HepG2 (cell line): ENCODE measurements around the gene ZNF491. TPM values are rescaled to one million over a fixed set of nuclear protein-coding genes. Genes with fewer than 3 reads are reported as not detected.

Experiments used
- ARID5B ChIP-seq: IDR thresholded peaks from 2 replicates; pipeline ENCODE4 v1.4.0; 2020; ENCODE audit warnings: mild to moderate bottlenecking, missing genetic modification reagents
- CENPX ChIP-seq: sonication (generic); formaldehyde crosslinking; IDR thresholded peaks from 2 replicates; pipeline ENCODE4 v1.9.0; 2021; ENCODE audit warnings: mild to moderate bottlenecking, missing genetic modification reagents, moderate library complexity
- FUBP1 ChIP-seq: sonication (generic); formaldehyde crosslinking; IDR thresholded peaks from 2 replicates; pipeline ENCODE4 v1.5.1; 2020; ENCODE audit warnings: missing genetic modification reagents, mild to moderate bottlenecking, borderline replicate concordance
- GATAD2A ChIP-seq: IDR thresholded peaks from 2 replicates; pipeline ENCODE4 v1.6.1; 2016
- GPBP1L1 ChIP-seq: sonication (generic); formaldehyde crosslinking; IDR thresholded peaks from 2 replicates; pipeline ENCODE4 v1.5.0; 2020; ENCODE audit warnings: mild to moderate bottlenecking, missing genetic modification reagents
- HDAC1 ChIP-seq: sonication (generic); formaldehyde crosslinking; IDR thresholded peaks from 2 replicates; pipeline ENCODE4 v1.5.1; 2020; ENCODE audit warnings: mild to moderate bottlenecking, missing genetic modification reagents
- HDAC2 ChIP-seq: sonication (generic); formaldehyde crosslinking; IDR thresholded peaks from 2 replicates; pipeline ENCODE4 v1.4.0; 2020; ENCODE audit warnings: missing genetic modification reagents
- JARID2 ChIP-seq: sonication (generic); formaldehyde crosslinking; IDR thresholded peaks from 2 replicates; pipeline ENCODE4 v1.8.1; 2023; ENCODE audit warnings: missing genetic modification reagents, inconsistent platforms; ENCODE audit not compliant: insufficient replicate concordance
- KLF16 ChIP-seq, 2 experiments: sonication (generic) in 1 of 2; formaldehyde crosslinking in 1 of 2; IDR thresholded peaks; 2 replicates each; pipeline versions ENCODE4 v1.6.1 to v1.8.0; 2016 to 2023; ENCODE audit warnings: missing genetic modification reagents in 2 of 2, missing compliant biosample characterization in 1 of 2
- MYPOP ChIP-seq: sonication (generic); formaldehyde crosslinking; IDR thresholded peaks from 2 replicates; pipeline ENCODE4 v1.8.1; 2023; ENCODE audit warnings: mild to moderate bottlenecking, moderate library complexity, missing genetic modification reagents
- PPARG ChIP-seq: conservative IDR thresholded peaks from 2 replicates; pipeline ENCODE4 v1.6.1; 2016; ENCODE audit warnings: missing biosample characterization, missing genetic modification reagents
- SMARCC2 ChIP-seq: fragments of 450-650 bp; IDR thresholded peaks from 2 replicates; pipeline ENCODE4 v1.6.1; 2017; ENCODE audit warnings: antibody characterized with exemption, mild to moderate bottlenecking
- SP5 ChIP-seq: IDR thresholded peaks from 2 replicates; pipeline ENCODE4 v1.6.1; 2016; ENCODE audit warnings: low read depth, borderline replicate concordance
- TGIF2 ChIP-seq: IDR thresholded peaks from 2 replicates; pipeline ENCODE4 v1.6.1; 2016; ENCODE audit warnings: control low read depth, missing compliant biosample characterization
- TMF1 ChIP-seq: sonication (generic); formaldehyde crosslinking; IDR thresholded peaks from 2 replicates; pipeline ENCODE4 v1.8.1; 2022; ENCODE audit warnings: low read depth, missing genetic modification reagents
- TP53 ChIP-seq: sonication (generic); formaldehyde crosslinking; conservative IDR thresholded peaks from 2 replicates; pipeline ENCODE4 v1.4.0; 2020; ENCODE audit warnings: missing genetic modification reagents
- YY1 ChIP-seq: IDR thresholded peaks from 2 replicates; pipeline ENCODE4 v1.6.1; 2011; ENCODE audit warnings: low read length, low read depth, moderate library complexity, mild to moderate bottlenecking; ENCODE audit not compliant: insufficient read depth, insufficient replicate concordance
- ZBTB7B ChIP-seq: sonication (generic); formaldehyde crosslinking; IDR thresholded peaks from 2 replicates; pipeline ENCODE4 v1.4.0; 2020; ENCODE audit warnings: missing genetic modification reagents
- ZNF331 ChIP-seq: sonication (generic); formaldehyde crosslinking; IDR thresholded peaks from 2 replicates; pipeline ENCODE4 v1.4.0; 2020; ENCODE audit warnings: missing genetic modification reagents
- ZNF747 ChIP-seq: sonication (generic); formaldehyde crosslinking; IDR thresholded peaks from 2 replicates; pipeline ENCODE4 v1.8.1; 2023; ENCODE audit warnings: missing genetic modification reagents, mild to moderate bottlenecking, borderline replicate concordance
- ZNF781 ChIP-seq: sonication (generic); formaldehyde crosslinking; IDR thresholded peaks from 2 replicates; pipeline ENCODE4 v1.5.1; 2020; ENCODE audit warnings: borderline replicate concordance, mild to moderate bottlenecking, missing genetic modification reagents; ENCODE audit errors: not compliant biosample characterization
- polyA plus RNA-seq, 8 experiments: library from polyadenylated mRNA; depleted of rRNA in 3 of 8; stranded (reverse) in 7 of 8; unstranded in 1 of 8; fragments of >200 nt; fragmentation: Illumina TruSeq in 4 of 8; extraction: Trizol in 4 of 8; gene quantifications; 2 replicates each; pipeline versions ENCODE4 v1.2.1 to v1.2.3, GENCODE V29; 2011 to 2016; ENCODE audit warnings: low read depth in 4 of 8, missing spikeins in 1 of 8, mixed read lengths in 1 of 8; ENCODE audit not compliant: insufficient read depth in 1 of 8
- total RNA-seq, 5 experiments: library from RNA; depleted of rRNA; stranded (reverse); fragments of >200 nt; fragmentation: Illumina TruSeq; extraction: Trizol; gene quantifications; 2 replicates each; pipeline ENCODE4 v1.2.3, GENCODE V29; 2016; ENCODE audit warnings: low read depth in 1 of 5
- TF ChIP-seq, protein P1 (sequence below): IDR thresholded peaks from 2 replicates; pipeline ENCODE4 v1.6.1; 2016; ENCODE audit warnings: missing genetic modification reagents, missing compliant biosample characterization

Gene ZNF491
- total and polyA plus RNA-seq, 2 of the 13 experiments (the other 11 are each of a cell fraction or from before 2014, with no cell fraction given): 0.57 to 2.2 TPM

- TF ChIP-seq HDAC1 (CRISPR knock-in tag) (peak; percentile 49; the same call in 1 of the 2 replicates), GATAD2A (CRISPR knock-in tag) (peak; percentile 56; the same call in 1 of the 2 replicates), PPARG (CRISPR knock-in tag) (0 out of 2 replicates have a peak, but pooled peaks have one; percentile 44), MYPOP (CRISPR knock-in tag) (peak; percentile 14; the same call in 1 of the 2 replicates), TGIF2 (CRISPR knock-in tag) (peak; percentile 78; the same call in 1 of the 2 replicates), ZBTB7B (CRISPR knock-in tag) (peak; percentile 31; the same call in 1 of the 2 replicates), ARID5B (CRISPR knock-in tag) (peak; percentile 34; the same call in 1 of the 2 replicates), TMF1 (CRISPR knock-in tag) (no peak), HDAC2 (CRISPR knock-in tag) (peak; percentile 57; the same call in 1 of the 2 replicates), JARID2 (no peak), KLF16 (CRISPR knock-in tag; IDR thresholded peaks at IDR 0.05) (no peak; a peak in 1 of 4 replicates), CENPX (CRISPR knock-in tag) (no peak), ZNF747 (CRISPR knock-in tag) (no peak), GPBP1L1 (CRISPR knock-in tag) (no peak), ZNF781 (CRISPR knock-in tag) (no peak), SMARCC2 (no peak), ZNF331 (CRISPR knock-in tag) (peak; percentile 50; the same call in 1 of the 2 replicates), YY1 (peak; percentile 73), SP5 (peak; percentile 53), FUBP1 (CRISPR knock-in tag) (no peak), TP53 (CRISPR knock-in tag) (no peak)
- TF ChIP-seq, protein P1, sequence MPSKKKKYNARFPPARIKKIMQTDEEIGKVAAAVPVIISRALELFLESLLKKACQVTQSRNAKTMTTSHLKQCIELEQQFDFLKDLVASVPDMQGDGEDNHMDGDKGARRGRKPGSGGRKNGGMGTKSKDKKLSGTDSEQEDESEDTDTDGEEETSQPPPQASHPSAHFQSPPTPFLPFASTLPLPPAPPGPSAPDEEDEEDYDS (CRISPR knock-in tag): peak; percentile 50; the same call in 1 of the 2 replicates
Measured at GRCh38 chr19:11767633-11768133, 30.6 kb upstream of the ZNF491 start (continued).
